HG02973 (cell line): ENCODE measurements around the gene GDPGP1.

Source experiments
- ATAC-seq: cut with Tn5 transposase; IDR thresholded peaks from one replicate; pipeline ENCODE4 v1.9.1; 2021; ENCODE audit warnings: moderate library complexity; ENCODE audit not compliant: unreplicated experiment

Gene GDPGP1

DNA sequence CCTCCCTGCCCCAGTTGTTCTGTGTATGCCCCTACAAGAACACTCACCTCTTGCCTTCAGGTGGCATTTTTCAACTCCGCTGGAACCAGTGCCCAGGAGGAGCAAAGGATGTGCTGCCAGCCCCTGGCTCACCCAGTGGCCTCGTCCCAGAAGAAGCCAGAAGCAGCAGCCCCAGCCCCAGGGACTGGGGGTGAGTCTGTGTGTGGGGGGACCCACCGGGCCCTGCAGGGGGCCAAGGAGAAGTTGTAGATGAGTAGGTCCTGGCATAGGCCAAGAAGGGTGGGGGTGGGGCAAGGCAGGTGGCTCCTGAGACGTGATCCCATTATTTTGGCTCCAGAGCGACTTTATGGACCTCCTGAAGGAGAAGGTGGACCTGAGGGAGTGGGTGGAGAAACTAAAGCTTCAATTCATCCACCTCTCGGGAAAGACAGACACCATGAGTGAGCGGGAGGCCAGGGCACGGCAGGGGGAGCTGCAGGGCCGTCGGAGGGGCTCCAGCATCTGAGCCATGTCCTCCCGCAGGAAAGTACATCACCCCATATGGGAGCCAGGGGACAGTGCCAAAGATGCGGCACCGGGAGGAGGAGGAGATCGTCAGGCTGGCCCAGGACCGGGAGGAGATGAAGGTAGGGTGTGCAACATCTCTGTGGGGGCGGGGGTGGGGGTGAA is 60.7 kb downstream of the GDPGP1 start:
- no peak for ATAC-seq

DNA sequence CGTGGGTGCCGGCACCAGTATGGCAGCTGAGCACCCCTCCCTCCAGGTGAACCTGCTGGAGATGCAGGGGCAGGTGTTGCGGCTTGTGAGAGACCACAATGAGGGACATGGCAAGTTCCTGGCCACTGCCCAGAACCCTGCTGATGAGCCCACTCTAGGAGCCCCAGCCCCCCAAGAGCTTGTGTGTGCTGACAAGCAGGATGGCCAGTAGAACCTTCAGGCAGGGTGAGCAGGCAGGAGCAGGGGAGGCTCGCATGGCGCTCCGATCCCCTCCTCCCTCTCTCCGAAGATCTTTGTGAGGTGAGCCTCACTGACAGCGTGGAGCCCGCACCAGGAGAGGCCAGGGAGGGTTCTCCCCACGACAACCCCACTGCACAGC is 61.2 kb downstream of the GDPGP1 start:
- no peak for ATAC-seq
